Peyer's patch (tissue), 4 donors: ENCODE data around the gene ANKHD1.

Source experiments
- CTCF ChIP-seq, 6 experiments: fragments of 450-650 bp in 4 of 6; fragments of 200-600 bp in 2 of 6; sonication (generic) in 1 of 6; IDR thresholded peaks; one replicate each; pipeline ENCODE4 v1.5.1; 2017 to 2019; ENCODE audit warnings: antibody characterized with exemption in 6 of 6, mild to moderate bottlenecking in 3 of 6, moderate library complexity in 1 of 6
- POLR2A ChIP-seq, 2 donors: fragments of 450-650 bp; IDR thresholded peaks; one replicate each; pipeline ENCODE4 v1.5.1; 2017; ENCODE audit warnings: antibody characterized with exemption in 2 of 2, mild to moderate bottlenecking in 2 of 2, moderate library complexity in 2 of 2

- TF ChIP-seq CTCF (IDR thresholded peaks at IDR 0.05) (peak; percentile 57 to 80 (median 70)), POLR2A (IDR thresholded peaks at IDR 0.05) (no peak)
These were observed 28.6 kb upstream of the ANKHD1 start for GRCh38 chr5:140372971-140373487.
